Endothelial cell of umbilical vein (primary cell): ENCODE measurements around the gene RBKS. TPM values are rescaled to one million over a fixed set of nuclear protein-coding genes. Genes with fewer than 3 reads are reported as not detected.
A peak's percentile ranks its signal among the peaks of the same experiment; 100 is the strongest.

ENCODE experiments used
- BruUV-seq: library from RNA; stranded (reverse); fragments of 400-500 nt; replicated peaks from 2 replicates; lab custom pipeline; 2021; lab: Mats Ljungman, UMichigan
- CTCF ChIA-PET: fragments of 300-600, 350-600 bp; sonication (Branson Sonifier 250); formaldehyde crosslinking; loops from one replicate; lab custom pipeline; 2021; ENCODE audit warnings: antibody characterized with exemption, inconsistent platforms; lab: Charles Lee
- POLR2A ChIA-PET: fragments of 300-600, 350-600 bp; sonication (Branson Sonifier 250); formaldehyde crosslinking; loops from one replicate; lab custom pipeline; 2021; ENCODE audit warnings: antibody characterized with exemption, inconsistent platforms; lab: Charles Lee
- DNase-seq: peaks from one replicate; pipeline ENCODE4 v3.0.0-alpha.2; 2011; ENCODE audit warnings: low read depth, low spot score
- FAIRE-seq: peaks from 2 replicates; lab custom pipeline; 2011; peaks lifted over from hg19 to GRCh38; lab: Jason Lieb, UNC
- H2AFZ ChIP-seq: 2 replicates; pipeline ENCODE4 v1.6.0; 2012; ENCODE audit warnings: low read depth, low read length, control low read depth, inconsistent platforms
- H3K27ac ChIP-seq: 2 replicates; pipeline ENCODE4 v1.5.1; 2011; ENCODE audit warnings: low read depth, mild to moderate bottlenecking, control low read depth, low read length, moderate library complexity; ENCODE audit not compliant: insufficient read depth
- H3K27me3 ChIP-seq, 2 experiments: 2 replicates each; pipeline versions ENCODE4 v1.6.0 to v1.6.1; 2011; ENCODE audit warnings: low read length in 2 of 2, mixed read lengths in 1 of 2; ENCODE audit not compliant: control insufficient read depth in 2 of 2, insufficient read depth in 2 of 2
- H3K36me3 ChIP-seq, 2 experiments: 2 replicates in 1 of 2; 3 replicates in 1 of 2; pipeline ENCODE4 v1.5.1; 2011; ENCODE audit warnings: low read length in 2 of 2, mild to moderate bottlenecking in 1 of 2, moderate library complexity in 1 of 2; ENCODE audit not compliant: control insufficient read depth in 2 of 2, insufficient read depth in 2 of 2; ENCODE audit errors: extremely low read depth in 1 of 2
- H3K4me1 ChIP-seq: 3 replicates; pipeline ENCODE4 v1.5.1; 2011; ENCODE audit warnings: mild to moderate bottlenecking, low read length; ENCODE audit not compliant: control insufficient read depth, insufficient read depth; ENCODE audit errors: extremely low read depth
- H3K4me2 ChIP-seq: 2 replicates; pipeline ENCODE4 v1.6.1; 2011; ENCODE audit warnings: low read length, control low read depth, mixed read lengths; ENCODE audit not compliant: insufficient read depth
- H3K4me3 ChIP-seq, 3 experiments: fragments of 200-600 bp in 1 of 3; sonication (generic), shearing (Covaris generic) in 1 of 3; replicated peaks in 1 of 3; 2 replicates each; pipeline ENCODE4 v1.5.1; 2011 to 2016; ENCODE audit warnings: control low read depth in 3 of 3, low read length in 3 of 3, mild to moderate bottlenecking in 2 of 3, inconsistent platforms in 1 of 3, low read depth in 1 of 3, moderate library complexity in 1 of 3; ENCODE audit not compliant: insufficient read depth in 1 of 3
- H3K79me2 ChIP-seq: 2 replicates; pipeline ENCODE4 v1.6.0; 2012; ENCODE audit warnings: low read length, inconsistent platforms; ENCODE audit not compliant: control insufficient read depth, insufficient read depth
- H3K9ac ChIP-seq: replicated peaks from 2 replicates; pipeline ENCODE3; 2011; ENCODE audit warnings: low read length, control low read depth; ENCODE audit not compliant: insufficient read depth; ENCODE audit errors: extremely low read depth
- H3K9me1 ChIP-seq: replicated peaks from 3 replicates; pipeline ENCODE4 v1.6.0; 2011; ENCODE audit warnings: mild to moderate bottlenecking, low read length; ENCODE audit not compliant: control insufficient read depth, insufficient read depth; ENCODE audit errors: extremely low read depth
- H3K9me3 ChIP-seq: replicated peaks from 2 replicates; pipeline ENCODE4 v1.5.1; 2012; ENCODE audit warnings: low read length, inconsistent platforms; ENCODE audit not compliant: control insufficient read depth, insufficient read depth
- H4K20me1 ChIP-seq: replicated peaks from 2 replicates; pipeline ENCODE3; 2011; ENCODE audit warnings: mild to moderate bottlenecking, low read length; ENCODE audit not compliant: control insufficient read depth, insufficient read depth; ENCODE audit errors: extremely low read depth
- EZH2 ChIP-seq: IDR thresholded peaks from 2 replicates; pipeline ENCODE4 v1.6.1; 2012; ENCODE audit warnings: borderline replicate concordance, low read depth, mild to moderate bottlenecking, moderate library complexity, low read length, inconsistent platforms; ENCODE audit not compliant: severe bottlenecking
- FOS ChIP-seq: IDR thresholded peaks from 2 replicates; pipeline ENCODE4 v1.6.1; 2011; ENCODE audit warnings: mild to moderate bottlenecking, low read length, moderate library complexity, borderline replicate concordance; ENCODE audit not compliant: insufficient read depth
- GATA2 ChIP-seq: IDR thresholded peaks from 2 replicates; pipeline ENCODE4 v1.7.0; 2011; ENCODE audit warnings: low read depth, mild to moderate bottlenecking, moderate library complexity, mixed read lengths, low read length; ENCODE audit not compliant: insufficient read length, insufficient read depth
- JUN ChIP-seq: IDR thresholded peaks from 2 replicates; pipeline ENCODE4 v1.6.1; 2011; ENCODE audit warnings: borderline replicate concordance, low read depth; ENCODE audit not compliant: insufficient read length, insufficient read depth
- MYC ChIP-seq: IDR thresholded peaks from one replicate; pipeline ENCODE4 v1.6.1; 2011; ENCODE audit warnings: mild to moderate bottlenecking, low read depth, low read length
- POLR2AphosphoS5 ChIP-seq: IDR thresholded peaks from 2 replicates; pipeline ENCODE4 v1.6.1; 2012; ENCODE audit warnings: low read depth, mild to moderate bottlenecking, control low read depth, low read length, moderate library complexity; ENCODE audit not compliant: insufficient read depth
- dilution Hi-C: fragments of 300-500 bp; cut with MboI; formaldehyde crosslinking; loops from one replicate; pipeline ENCODE4 v1.15.0; 2019; ENCODE audit warnings: low sequenced_read_pairs; ENCODE audit not compliant: extremely low pct_ligation_motif_present
- intact Hi-C: fragments of 100-400 bp; cut with micrococcal nuclease; formaldehyde crosslinking; loops from one replicate; pipeline ENCODE4 v1.10.0; 2022
- polyA plus RNA-seq, 4 experiments: library from polyadenylated mRNA; depleted of rRNA in 3 of 4; stranded (reverse) in 3 of 4; unstranded in 1 of 4; fragments of >200 nt; gene quantifications; 2 replicates each; pipeline versions ENCODE4 v1.2.1 to v1.2.3, GENCODE V29; 2011 to 2012; ENCODE audit warnings: missing spikeins in 1 of 4
- total RNA-seq: library from RNA; stranded (reverse); gene quantifications from 2 replicates; pipeline ENCODE4 v1.2.3, GENCODE V29; 2021
- TF ChIP-seq, protein P1 (sequence below), 2 donors: IDR thresholded peaks; 1 replicate in 1 of 2; 2 replicates in 1 of 2; pipeline ENCODE4 v1.5.1; 2011; ENCODE audit warnings: low read length in 2 of 2, mild to moderate bottlenecking in 2 of 2, moderate library complexity in 2 of 2, control low read depth in 1 of 2, inconsistent platforms in 1 of 2, low read depth in 1 of 2; ENCODE audit not compliant: insufficient read depth in 1 of 2; ENCODE audit errors: extremely low read depth in 1 of 2

The RBKS gene
- total and polyA plus RNA-seq, 2 donors (not counting 3 experiments of a cell fraction or from before 2014, with no cell fraction given), result 0.64 to 1.8 TPM

- no peak for DNase-seq
- H2AFZ ChIP-seq, result no peak overlapping the region
Measured at GRCh38 chr2:27754831-27755230, 135.4 kb downstream of the RBKS start.

GRCh38 chr2:27754138-27754588 is 136.0 kb downstream of the RBKS start:
- intact Hi-C loops (loop anchor here (1.0 to 10.0 kb wide), 9 partner anchors 31 to 811 kb away; partner anchors contain the start of genes BABAM2 and RBKS), dilution Hi-C loops (no loop called here)
- FAIRE-seq (peak; percentile 96), DNase-seq (peak; percentile 81)
- Histone ChIP-seq H4K20me1 (no peaks in the 10 kb centered on the region), H3K79me2 (no peaks in the 10 kb centered on the region), H2AFZ (no peak overlapping the region), H3K9ac (no peak overlapping the region), H3K27ac (no peak overlapping the region), H3K9me1 (no peaks in the 10 kb centered on the region), H3K4me3 (no peak overlapping the region), H3K4me1 (no peaks in the 10 kb centered on the region), H3K9me3 (no peaks in the 10 kb centered on the region), H3K27me3 (no peaks in the 10 kb centered on the region), H3K4me2 (no peak overlapping the region), H3K36me3 (no peaks in the 10 kb centered on the region)
- ChIA-PET POLR2A (no interaction called here), CTCF (interaction anchor here (0.6 to 2.9 kb wide), 38 partner anchors 10 to 812 kb away, joined by 3 to 20 read pairs (median 4); partner anchors contain the start of genes BABAM2 and RBKS)
- no peak for TF ChIP-seq FOS
- TF ChIP-seq, protein P1, sequence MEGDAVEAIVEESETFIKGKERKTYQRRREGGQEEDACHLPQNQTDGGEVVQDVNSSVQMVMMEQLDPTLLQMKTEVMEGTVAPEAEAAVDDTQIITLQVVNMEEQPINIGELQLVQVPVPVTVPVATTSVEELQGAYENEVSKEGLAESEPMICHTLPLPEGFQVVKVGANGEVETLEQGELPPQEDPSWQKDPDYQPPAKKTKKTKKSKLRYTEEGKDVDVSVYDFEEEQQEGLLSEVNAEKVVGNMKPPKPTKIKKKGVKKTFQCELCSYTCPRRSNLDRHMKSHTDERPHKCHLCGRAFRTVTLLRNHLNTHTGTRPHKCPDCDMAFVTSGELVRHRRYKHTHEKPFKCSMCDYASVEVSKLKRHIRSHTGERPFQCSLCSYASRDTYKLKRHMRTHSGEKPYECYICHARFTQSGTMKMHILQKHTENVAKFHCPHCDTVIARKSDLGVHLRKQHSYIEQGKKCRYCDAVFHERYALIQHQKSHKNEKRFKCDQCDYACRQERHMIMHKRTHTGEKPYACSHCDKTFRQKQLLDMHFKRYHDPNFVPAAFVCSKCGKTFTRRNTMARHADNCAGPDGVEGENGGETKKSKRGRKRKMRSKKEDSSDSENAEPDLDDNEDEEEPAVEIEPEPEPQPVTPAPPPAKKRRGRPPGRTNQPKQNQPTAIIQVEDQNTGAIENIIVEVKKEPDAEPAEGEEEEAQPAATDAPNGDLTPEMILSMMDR (IDR thresholded peaks at IDR 0.05; ENCODE audit: extremely low read depth in 1 of 2, insufficient read depth in 1 of 2, low read depth in 1 of 2, low read length in 2 of 2), result peak; percentile 94 to 97
- no peak for TF ChIP-seq EZH2
- no peak for TF ChIP-seq POLR2AphosphoS5
- BruUV-seq, result no TSS peak

More at GRCh38 chr2:27754831-27755230, 135.4 kb downstream of the RBKS start:
- no peak for FAIRE-seq
- Histone ChIP-seq H3K36me3 (no peaks in the 10 kb centered on the region), H3K9me3 (no peaks in the 10 kb centered on the region), H3K9ac (no peak overlapping the region), H3K9me1 (no peaks in the 10 kb centered on the region), H3K4me3 (no peak overlapping the region), H3K4me1 (no peaks in the 10 kb centered on the region), H3K4me2 (no peak overlapping the region), H3K27me3 (no peaks in the 10 kb centered on the region), H3K79me2 (no peaks in the 10 kb centered on the region), H3K27ac (no peak overlapping the region), H4K20me1 (no peaks in the 10 kb centered on the region)
- no TSS peak for BruUV-seq
- intact Hi-C loops (loop anchor here (1.0 to 10.0 kb wide), 9 partner anchors 32 to 810 kb away; partner anchors contain the start of genes BABAM2 and RBKS), dilution Hi-C loops (no loop called here)
- TF ChIP-seq EZH2, result no peak
- TF ChIP-seq GATA2, result no peak
- TF ChIP-seq MYC, result no peak
- TF ChIP-seq JUN, result no peak
- CTCF ChIA-PET, result interaction anchor here (0.9 to 2.9 kb wide), 32 partner anchors 9 to 715 kb away, joined by 3 to 20 read pairs (median 5); partner anchors contain the start of genes BABAM2 and RBKS
- POLR2A ChIA-PET, result no interaction called here
